Tongue (tissue), 2 donors: ENCODE data around the gene PP2D1. TPM values are rescaled to one million over a fixed set of nuclear protein-coding genes. Genes with fewer than 3 reads are reported as not detected.
"Not testable (repeated sequence)": the region's sequence is repeated elsewhere in the genome, so short reads cannot be mapped to it uniquely, and the experiment has no call there.

Source experiments
- DNase-seq: peaks from one replicate; pipeline ENCODE4 v3.0.0-alpha.2; 2015
- total RNA-seq: library from RNA; depleted of rRNA; stranded (reverse); fragments of >200 nt; gene quantifications from one replicate; pipeline ENCODE4 v1.2.3, GENCODE V29; 2014

The PP2D1 gene
- total RNA-seq = not detected

- DNase-seq = no peak
These were observed at the start of gene PP2D1 for GRCh38 chr3:20012164-20012563. Gene PP2D1 (minus strand): TSS chr3:20012264. CDS start chr3:20012072, 192 bp downstream.

- DNase-seq = no peak
These were observed 49.1 kb upstream of the PP2D1 start for GRCh38 chr3:20060974-20061685.

- no peak for DNase-seq
These were observed 47.9 kb upstream of the PP2D1 start for GRCh38 chr3:20059929-20060328.

- no peak for DNase-seq
These were observed 45.6 kb upstream of the PP2D1 start for GRCh38 chr3:20057612-20058180.

- peak; percentile 47 for DNase-seq
These were observed 44.9 kb upstream of the PP2D1 start for GRCh38 chr3:20056725-20057611.

- no peak for DNase-seq
These were observed 43.8 kb upstream of the PP2D1 start for GRCh38 chr3:20055842-20056241.

- DNase-seq = no peak
These were observed 43.1 kb upstream of the PP2D1 start for GRCh38 chr3:20055020-20055775.

- DNase-seq = no peak
These were observed 42.5 kb upstream of the PP2D1 start for GRCh38 chr3:20054549-20054987.

GRCh38 chr3:20052851-20053250, 40.8 kb upstream of the PP2D1 start:
- DNase-seq = no peak

- no peak for DNase-seq
These were observed 39.2 kb upstream of the PP2D1 start for GRCh38 chr3:20051123-20051806.

- DNase-seq = peak; percentile 55
These were observed 36.2 kb upstream of the PP2D1 start for GRCh38 chr3:20047976-20048883.

- no peak for DNase-seq
These were observed 35.3 kb upstream of the PP2D1 start for GRCh38 chr3:20047341-20047779.

GRCh38 chr3:20046556-20046955, 34.5 kb upstream of the PP2D1 start:
- DNase-seq = no peak

GRCh38 chr3:20045141-20045540, 33.1 kb upstream of the PP2D1 start:
- not testable (repeated sequence) for DNase-seq

GRCh38 chr3:20043825-20044224, 31.8 kb upstream of the PP2D1 start:
- no peak for DNase-seq

GRCh38 chr3:20043396-20043795, 31.3 kb upstream of the PP2D1 start:
- peak; percentile 37 for DNase-seq

- no peak for DNase-seq
These were observed 30.3 kb upstream of the PP2D1 start for GRCh38 chr3:20042331-20042730.

GRCh38 chr3:20041197-20041780, 29.2 kb upstream of the PP2D1 start:
- peak; percentile 94 for DNase-seq

- DNase-seq = peak; percentile 85
These were observed 28.6 kb upstream of the PP2D1 start for GRCh38 chr3:20040548-20041196.
